K562 (cell line): ENCODE data around the gene L3MBTL1.

Experiments used
- CTCF ChIP-seq, 3 experiments: IDR thresholded peaks in 2 of 3; conservative IDR thresholded peaks in 1 of 3; 2 replicates each; pipeline ENCODE4 v1.5.1; 2011 to 2012; ENCODE audit warnings: low read length in 3 of 3, mild to moderate bottlenecking in 3 of 3, control low read depth in 2 of 3, improper control_type of control experiment in 1 of 3, inconsistent platforms in 1 of 3, low read depth in 1 of 3, mixed read lengths in 1 of 3, moderate library complexity in 1 of 3; ENCODE audit not compliant: insufficient read depth in 2 of 3
- ELF1 ChIP-seq: fragments of 200-800 bp; sonication (Bioruptor generic); IDR thresholded peaks from 2 replicates; pipeline ENCODE4 v1.6.1; 2016; ENCODE audit warnings: missing genetic modification characterization, missing compliant biosample characterization
- MAX ChIP-seq: sonication (generic); formaldehyde crosslinking; IDR thresholded peaks from 2 replicates; pipeline ENCODE4 v1.9.0; 2022; ENCODE audit warnings: mild to moderate bottlenecking, missing genetic modification reagents
- NEUROD1 ChIP-seq: fragments of 150-350 bp; IDR thresholded peaks from 2 replicates; pipeline ENCODE4 v1.6.1; 2014; ENCODE audit warnings: borderline replicate concordance, low read length, low read depth; ENCODE audit not compliant: partially characterized antibody
- NFIC ChIP-seq: fragments of 450-650 bp; IDR thresholded peaks from 2 replicates; pipeline ENCODE4 v1.6.1; 2017; ENCODE audit warnings: mild to moderate bottlenecking, inconsistent platforms
- RAD21 ChIP-seq, 2 experiments: fragments of 250-450 bp in 1 of 2; fragments of 450-650 bp in 1 of 2; sonication (Bioruptor Pico) in 1 of 2; formaldehyde crosslinking in 1 of 2; IDR thresholded peaks in 1 of 2; conservative IDR thresholded peaks in 1 of 2; 2 replicates each; pipeline versions ENCODE4 v1.4.0 to v1.8.0; 2020 to 2022; ENCODE audit warnings: mild to moderate bottlenecking in 2 of 2, moderate library complexity in 1 of 2
- SRSF9 ChIP-seq: fragments of 200-400 bp; formaldehyde crosslinking; IDR thresholded peaks from 2 replicates; pipeline ENCODE4 v1.6.1; 2017; ENCODE audit warnings: low read depth, low read length, borderline replicate concordance
- ZBTB8A ChIP-seq: fragments of 450-650 bp; IDR thresholded peaks from 2 replicates; pipeline ENCODE4 v1.6.1; 2018; ENCODE audit warnings: mild to moderate bottlenecking, moderate library complexity; ENCODE audit not compliant: partially characterized antibody
- ZKSCAN8 ChIP-seq: fragments of 200-800 bp; sonication (Bioruptor generic); IDR thresholded peaks from 2 replicates; pipeline ENCODE4 v1.6.1; 2016; ENCODE audit warnings: missing genetic modification characterization, missing compliant biosample characterization

- TF ChIP-seq ZKSCAN8 (CRISPR knock-in tag) (no peak), ELF1 (tag) (no peak), CTCF (IDR thresholded peaks at IDR 0.05 in 2 of 3, conservative IDR thresholded peaks at IDR 0.05 in 1 of 3; ENCODE audit: insufficient read depth in 2 of 3, low read depth in 1 of 3, low read length in 3 of 3) (no peak), ZBTB8A (no peak), NFIC (no peak), SRSF9 (no peak), RAD21 (CRISPR knock-in tag; conservative IDR thresholded peaks at IDR 0.05 in 1 of 2, IDR thresholded peaks at IDR 0.05 in 1 of 2) (no peak), NEUROD1 (no peak), MAX (CRISPR knock-in tag) (no peak)
Observed at GRCh38 chr20:43511879-43512278, 4.4 kb downstream of the L3MBTL1 start.
